Activated CD4-positive, alpha-beta T cell treated with anti-CD3 and anti-CD28 coated beads, Interleukin-10, Interleukin-2, amounts not matched to agents 100 ng/mL and 50 ng/mL, durations not matched to agents 16 hours and 8 hours (primary cell): ENCODE measurements around the gene METTL24.
"Not testable (repeated sequence)": the region's sequence is repeated elsewhere in the genome, so short reads cannot be mapped to it uniquely, and the experiment has no call there.

Experiments used
- DNase-seq: peaks from one replicate; pipeline ENCODE4 v3.0.0-alpha.2; 2020

Gene METTL24

GRCh38 chr6:110359556-110359955 lies 1.4 kb upstream of the METTL24 start:
- DNase-seq: no peak

- no peak for DNase-seq
Measured at GRCh38 chr6:110358553-110359160, 508 bp upstream of the METTL24 start.

- DNase-seq: no peak
Measured at GRCh38 chr6:110357298-110357663, 868 bp downstream of the METTL24 start.

GRCh38 chr6:110356778-110357177 lies 1.4 kb downstream of the METTL24 start:
- no peak for DNase-seq

GRCh38 chr6:110355727-110356126 lies 2.4 kb downstream of the METTL24 start:
- DNase-seq: no peak

GRCh38 chr6:110355022-110355421 lies 3.1 kb downstream of the METTL24 start:
- no peak for DNase-seq

- no peak for DNase-seq
Measured at GRCh38 chr6:110354153-110354552, 4.0 kb downstream of the METTL24 start.

- no peak for DNase-seq
Measured at GRCh38 chr6:110353457-110354001, 4.6 kb downstream of the METTL24 start.

- no peak for DNase-seq
Measured at GRCh38 chr6:110352563-110353262, 5.4 kb downstream of the METTL24 start.

- no peak for DNase-seq
Measured at GRCh38 chr6:110351986-110352385, 6.2 kb downstream of the METTL24 start.

- DNase-seq: no peak
Measured at GRCh38 chr6:110351546-110351945, 6.6 kb downstream of the METTL24 start.

- not testable (repeated sequence) for DNase-seq
Measured at GRCh38 chr6:110350593-110350992, 7.6 kb downstream of the METTL24 start.

GRCh38 chr6:110348961-110349690 lies 9.0 kb downstream of the METTL24 start:
- no peak for DNase-seq

GRCh38 chr6:110345025-110345424 lies 13.1 kb downstream of the METTL24 start:
- DNase-seq: no peak

GRCh38 chr6:110342759-110343158 lies 15.4 kb downstream of the METTL24 start:
- no peak for DNase-seq

- DNase-seq: no peak
Measured at GRCh38 chr6:110341663-110342596, 16.2 kb downstream of the METTL24 start.

GRCh38 chr6:110341067-110341466 lies 17.1 kb downstream of the METTL24 start:
- DNase-seq: no peak

GRCh38 chr6:110340392-110340965 lies 17.7 kb downstream of the METTL24 start:
- no peak for DNase-seq

GRCh38 chr6:110338820-110339470 lies 19.2 kb downstream of the METTL24 start:
- DNase-seq: no peak

- no peak for DNase-seq
Measured at GRCh38 chr6:110337486-110337885, 20.7 kb downstream of the METTL24 start.

GRCh38 chr6:110334423-110335180 lies 23.5 kb downstream of the METTL24 start:
- DNase-seq: no peak
